ENCODE measurements around the gene DAAM1. TPM values are rescaled to one million over a fixed set of nuclear protein-coding genes. Genes with fewer than 3 reads are reported as not detected.

DAAM1 gene
- 15.8 and 17.6 TPM in 2 replicates for total RNA-seq (2014; rRNA removed; shearing (Covaris generic))

GRCh38 chr14:59188461-59189090 lies at the start of gene DAAM1:
TSS of gene DAAM1 (plus strand) at chr14:59188667. CDS start at chr14:59263478, 74,811 bp downstream.
- H3K4me1 ChIP-seq: peaks cover 18% of the 10 kb centered on the region
- peak within 1 kb of the TSS; percentile 76 for H3K4me3 ChIP-seq
- H3K36me3 ChIP-seq: no peaks in the 10 kb centered on the region
- no peaks in the 10 kb centered on the region for H3K27me3 ChIP-seq
- H3K27ac ChIP-seq: peak within 1 kb of the TSS; percentile 93
- DNase-seq: peak; percentile 97 to 98
- H3K9me3 ChIP-seq (replicated peaks): no peaks in the 10 kb centered on the region

GRCh38 chr14:59139324-59139723 lies 49.1 kb upstream of the DAAM1 start:
- Histone ChIP-seq H3K27ac (no peak overlapping the region), H3K9me3 (replicated peaks) (no peaks in the 10 kb centered on the region), H3K4me3 (no peak overlapping the region), H3K27me3 (no peaks in the 10 kb centered on the region), H3K36me3 (no peaks in the 10 kb centered on the region), H3K4me1 (no peaks in the 10 kb centered on the region)
- no peak for DNase-seq

- no peak for DNase-seq
- Histone ChIP-seq H3K27me3 (no peaks in the 10 kb centered on the region), H3K4me1 (no peaks in the 10 kb centered on the region), H3K4me3 (no peak overlapping the region), H3K9me3 (replicated peaks) (no peaks in the 10 kb centered on the region), H3K27ac (no peak overlapping the region), H3K36me3 (no peaks in the 10 kb centered on the region)
Observed at GRCh38 chr14:59140106-59140843, 48.2 kb upstream of the DAAM1 start.

- H3K27ac ChIP-seq: no peak overlapping the region
Observed at GRCh38 chr14:59146484-59146883, 42.0 kb upstream of the DAAM1 start.

GRCh38 chr14:59147007-59147406 lies 41.5 kb upstream of the DAAM1 start:
- Histone ChIP-seq H3K4me3 (no peak overlapping the region), H3K9me3 (replicated peaks) (no peaks in the 10 kb centered on the region), H3K4me1 (no peaks in the 10 kb centered on the region), H3K27me3 (no peaks in the 10 kb centered on the region), H3K36me3 (no peaks in the 10 kb centered on the region), H3K27ac (no peak overlapping the region)
- DNase-seq: no peak

More at GRCh38 chr14:59146484-59146883, 42.0 kb upstream of the DAAM1 start:
- DNase-seq: no peak
- H3K27me3 ChIP-seq: no peaks in the 10 kb centered on the region
- H3K9me3 ChIP-seq (replicated peaks): no peaks in the 10 kb centered on the region
- no peaks in the 10 kb centered on the region for H3K36me3 ChIP-seq
- H3K4me3 ChIP-seq: no peak overlapping the region
- H3K4me1 ChIP-seq: no peaks in the 10 kb centered on the region

- Histone ChIP-seq H3K27me3 (no peaks in the 10 kb centered on the region), H3K36me3 (no peaks in the 10 kb centered on the region), H3K27ac (no peak overlapping the region), H3K4me3 (no peak overlapping the region), H3K9me3 (replicated peaks) (no peaks in the 10 kb centered on the region), H3K4me1 (no peaks in the 10 kb centered on the region)
- DNase-seq: no peak
Observed at GRCh38 chr14:59148334-59148900, 40.0 kb upstream of the DAAM1 start.

GRCh38 chr14:59150990-59151389 lies 37.5 kb upstream of the DAAM1 start:
- Histone ChIP-seq H3K4me1 (no peaks in the 10 kb centered on the region), H3K9me3 (replicated peaks) (no peaks in the 10 kb centered on the region), H3K27ac (no peak overlapping the region), H3K27me3 (no peaks in the 10 kb centered on the region), H3K36me3 (no peaks in the 10 kb centered on the region), H3K4me3 (no peak overlapping the region)
- DNase-seq: no peak

GRCh38 chr14:59154373-59154772 lies 34.1 kb upstream of the DAAM1 start:
- Histone ChIP-seq H3K9me3 (replicated peaks) (no peaks in the 10 kb centered on the region), H3K27me3 (no peaks in the 10 kb centered on the region), H3K4me1 (peaks cover 7% of the 10 kb centered on the region), H3K27ac (no peak overlapping the region), H3K4me3 (no peak overlapping the region), H3K36me3 (no peaks in the 10 kb centered on the region)
- no peak for DNase-seq

- Histone ChIP-seq H3K36me3 (no peaks in the 10 kb centered on the region), H3K4me3 (no peak overlapping the region), H3K9me3 (replicated peaks) (no peaks in the 10 kb centered on the region), H3K27ac (no peak overlapping the region), H3K27me3 (no peaks in the 10 kb centered on the region), H3K4me1 (peaks cover 16% of the 10 kb centered on the region)
- no peak for DNase-seq
Observed at GRCh38 chr14:59155886-59156285, 32.6 kb upstream of the DAAM1 start.

- H3K4me3 ChIP-seq: no peak overlapping the region
- H3K27ac ChIP-seq: no peak overlapping the region
- peaks cover 34% of the 10 kb centered on the region for H3K4me1 ChIP-seq
- no peaks in the 10 kb centered on the region; the same call in 1 of the 2 replicates for H3K9me3 ChIP-seq (replicated peaks)
- H3K27me3 ChIP-seq: no peaks in the 10 kb centered on the region
- DNase-seq: peak in 1 of 2 experiments; percentile 32
- no peaks in the 10 kb centered on the region for H3K36me3 ChIP-seq
Observed at GRCh38 chr14:59159169-59159568, 29.3 kb upstream of the DAAM1 start.

GRCh38 chr14:59160506-59160905 lies 28.0 kb upstream of the DAAM1 start:
- Histone ChIP-seq H3K36me3 (no peaks in the 10 kb centered on the region), H3K27me3 (no peaks in the 10 kb centered on the region), H3K4me3 (no peak overlapping the region), H3K4me1 (peaks cover 34% of the 10 kb centered on the region), H3K27ac (no peak overlapping the region), H3K9me3 (replicated peaks) (no peaks in the 10 kb centered on the region; the same call in 1 of the 2 replicates)
- DNase-seq: no peak

GRCh38 chr14:59161561-59162175 lies 26.8 kb upstream of the DAAM1 start:
- no peaks in the 10 kb centered on the region for H3K36me3 ChIP-seq
- no peaks in the 10 kb centered on the region for H3K27me3 ChIP-seq
- H3K4me1 ChIP-seq: peaks cover 34% of the 10 kb centered on the region
- no peaks in the 10 kb centered on the region; the same call in 1 of the 2 replicates for H3K9me3 ChIP-seq (replicated peaks)
- peak overlapping the region; percentile 23 for H3K4me3 ChIP-seq
- H3K27ac ChIP-seq: peak overlapping the region; percentile 74
- DNase-seq: peak; percentile 90 to 95

- DNase-seq: no peak
- Histone ChIP-seq H3K4me1 (peaks cover 14% of the 10 kb centered on the region), H3K27ac (no peak overlapping the region)
Observed at GRCh38 chr14:59166258-59166657, 22.2 kb upstream of the DAAM1 start.

GRCh38 chr14:59175404-59175803 lies 13.1 kb upstream of the DAAM1 start:
- H3K36me3 ChIP-seq: no peaks in the 10 kb centered on the region
- no peak for DNase-seq
- H3K27ac ChIP-seq: no peak overlapping the region
- H3K27me3 ChIP-seq: no peaks in the 10 kb centered on the region
- no peak overlapping the region for H3K4me3 ChIP-seq
- H3K9me3 ChIP-seq (replicated peaks): no peaks in the 10 kb centered on the region
- peaks cover 6% of the 10 kb centered on the region; the same call in 1 of the 2 replicates for H3K4me1 ChIP-seq

More at GRCh38 chr14:59166258-59166657, 22.2 kb upstream of the DAAM1 start:
- H3K27me3 ChIP-seq: no peaks in the 10 kb centered on the region
- no peak overlapping the region for H3K4me3 ChIP-seq
- H3K9me3 ChIP-seq (replicated peaks): no peaks in the 10 kb centered on the region; the same call in 1 of the 2 replicates
- no peaks in the 10 kb centered on the region for H3K36me3 ChIP-seq

- H3K4me1 ChIP-seq: peaks cover 7% of the 10 kb centered on the region; the same call in 1 of the 2 replicates
- H3K4me3 ChIP-seq: no peak overlapping the region
- H3K9me3 ChIP-seq (replicated peaks): no peaks in the 10 kb centered on the region
- DNase-seq: no peak
- H3K27me3 ChIP-seq: no peaks in the 10 kb centered on the region
- H3K36me3 ChIP-seq: no peaks in the 10 kb centered on the region
- H3K27ac ChIP-seq: no peak overlapping the region
Observed at GRCh38 chr14:59176765-59177164, 11.7 kb upstream of the DAAM1 start.

Data from SJCRH30 (cell line).